ENCODE measurements around the gene MED31. TPM values are rescaled to one million over a fixed set of nuclear protein-coding genes. Genes with fewer than 3 reads are reported as not detected.

The MED31 gene
- total RNA-seq, 1 experiment from 2014 or later, result 10.6 TPM

- TF ChIP-seq PREB (CRISPR knock-in tag; IDR thresholded peaks at IDR 0.05; ENCODE audit: borderline replicate concordance) (no peak), ZBTB43 (CRISPR knock-in tag; IDR thresholded peaks at IDR 0.05) (peak; percentile 59; the same call in 1 of the 2 replicates), PRDM15 (CRISPR knock-in tag; IDR thresholded peaks at IDR 0.05) (0 out of 2 replicates have a peak, but pooled peaks have one; percentile 20), MYBL2 (CRISPR knock-in tag; IDR thresholded peaks at IDR 0.05) (peak; percentile 32), FOXK1 (CRISPR knock-in tag; IDR thresholded peaks at IDR 0.05) (peak; percentile 54; the same call in 1 of the 2 replicates), ZNF219 (CRISPR knock-in tag; IDR thresholded peaks at IDR 0.05; ENCODE audit: borderline replicate concordance) (no peak), RELA (CRISPR knock-in tag; IDR thresholded peaks at IDR 0.05; ENCODE audit: borderline replicate concordance) (peak; percentile 52; the same call in 1 of the 2 replicates), ARID4B (CRISPR knock-in tag; IDR thresholded peaks at IDR 0.05; ENCODE audit: borderline replicate concordance) (peak; percentile 26; the same call in 1 of the 2 replicates)
- TF ChIP-seq, protein P1, sequence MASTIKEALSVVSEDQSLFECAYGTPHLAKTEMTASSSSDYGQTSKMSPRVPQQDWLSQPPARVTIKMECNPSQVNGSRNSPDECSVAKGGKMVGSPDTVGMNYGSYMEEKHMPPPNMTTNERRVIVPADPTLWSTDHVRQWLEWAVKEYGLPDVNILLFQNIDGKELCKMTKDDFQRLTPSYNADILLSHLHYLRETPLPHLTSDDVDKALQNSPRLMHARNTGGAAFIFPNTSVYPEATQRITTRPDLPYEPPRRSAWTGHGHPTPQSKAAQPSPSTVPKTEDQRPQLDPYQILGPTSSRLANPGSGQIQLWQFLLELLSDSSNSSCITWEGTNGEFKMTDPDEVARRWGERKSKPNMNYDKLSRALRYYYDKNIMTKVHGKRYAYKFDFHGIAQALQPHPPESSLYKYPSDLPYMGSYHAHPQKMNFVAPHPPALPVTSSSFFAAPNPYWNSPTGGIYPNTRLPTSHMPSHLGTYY (CRISPR knock-in tag; IDR thresholded peaks at IDR 0.05), result 0 out of 2 replicates have a peak, but pooled peaks have one; percentile 34
- TF ChIP-seq, protein P2, sequence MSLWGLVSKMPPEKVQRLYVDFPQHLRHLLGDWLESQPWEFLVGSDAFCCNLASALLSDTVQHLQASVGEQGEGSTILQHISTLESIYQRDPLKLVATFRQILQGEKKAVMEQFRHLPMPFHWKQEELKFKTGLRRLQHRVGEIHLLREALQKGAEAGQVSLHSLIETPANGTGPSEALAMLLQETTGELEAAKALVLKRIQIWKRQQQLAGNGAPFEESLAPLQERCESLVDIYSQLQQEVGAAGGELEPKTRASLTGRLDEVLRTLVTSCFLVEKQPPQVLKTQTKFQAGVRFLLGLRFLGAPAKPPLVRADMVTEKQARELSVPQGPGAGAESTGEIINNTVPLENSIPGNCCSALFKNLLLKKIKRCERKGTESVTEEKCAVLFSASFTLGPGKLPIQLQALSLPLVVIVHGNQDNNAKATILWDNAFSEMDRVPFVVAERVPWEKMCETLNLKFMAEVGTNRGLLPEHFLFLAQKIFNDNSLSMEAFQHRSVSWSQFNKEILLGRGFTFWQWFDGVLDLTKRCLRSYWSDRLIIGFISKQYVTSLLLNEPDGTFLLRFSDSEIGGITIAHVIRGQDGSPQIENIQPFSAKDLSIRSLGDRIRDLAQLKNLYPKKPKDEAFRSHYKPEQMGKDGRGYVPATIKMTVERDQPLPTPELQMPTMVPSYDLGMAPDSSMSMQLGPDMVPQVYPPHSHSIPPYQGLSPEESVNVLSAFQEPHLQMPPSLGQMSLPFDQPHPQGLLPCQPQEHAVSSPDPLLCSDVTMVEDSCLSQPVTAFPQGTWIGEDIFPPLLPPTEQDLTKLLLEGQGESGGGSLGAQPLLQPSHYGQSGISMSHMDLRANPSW (CRISPR knock-in tag; conservative IDR thresholded peaks at IDR 0.05; ENCODE audit: low read depth), result 0 out of 2 replicates have a peak, but pooled peaks have one; percentile 67
- TF ChIP-seq, protein P3, sequence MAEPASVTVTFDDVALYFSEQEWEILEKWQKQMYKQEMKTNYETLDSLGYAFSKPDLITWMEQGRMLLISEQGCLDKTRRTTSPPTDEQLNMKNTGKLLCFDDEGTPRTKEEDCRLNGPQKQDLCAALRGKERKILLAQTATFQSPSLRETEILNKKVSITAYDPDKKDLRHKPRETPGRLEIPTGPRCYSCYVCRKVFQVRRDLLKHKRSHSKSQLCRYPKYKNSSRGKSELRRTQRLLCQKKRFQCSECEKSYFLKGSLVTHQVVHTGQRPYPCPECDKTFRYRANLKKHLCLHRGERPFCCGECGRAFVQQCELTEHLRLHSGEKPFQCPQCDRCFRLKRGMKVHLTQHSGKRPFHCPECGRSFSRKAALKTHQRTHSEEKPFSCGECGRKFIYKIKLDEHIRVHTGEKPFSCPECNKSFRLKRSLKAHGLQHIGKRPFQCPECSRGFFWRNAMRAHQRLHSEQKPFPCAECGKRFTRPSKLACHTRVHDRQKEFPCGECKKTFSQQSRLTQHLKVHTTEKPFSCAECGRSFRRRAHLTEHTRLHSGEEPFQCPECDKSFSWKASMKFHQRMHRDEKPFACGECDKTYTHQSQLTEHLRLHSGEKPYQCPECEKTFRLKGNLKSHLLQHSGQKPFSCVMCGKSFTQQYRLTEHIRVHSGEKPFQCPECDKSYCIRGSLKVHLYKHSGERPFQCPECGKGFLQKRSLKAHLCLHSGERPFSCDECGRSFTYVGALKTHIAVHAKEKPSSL (CRISPR knock-in tag; conservative IDR thresholded peaks at IDR 0.05), result no peak
Observed at GRCh38 chr17:6640536-6641246, 10.7 kb downstream of the MED31 start, which contains the start of the genes KIAA0753 and TXNDC17 (continued).
